GM23338 (cell line): ENCODE measurements around the gene PCDHA10.

ENCODE experiments used
- CREB1 ChIP-seq: fragments of 250-450 bp; sonication (Bioruptor Pico); IDR thresholded peaks from 2 replicates; pipeline ENCODE4 v1.5.0; 2020; ENCODE audit warnings: low read depth, mild to moderate bottlenecking, moderate library complexity
- CTCF ChIP-seq, 2 experiments: fragments of 200-600 bp in 1 of 2; sonication (generic) in 1 of 2; conservative IDR thresholded peaks; 2 replicates each; pipeline versions ENCODE4 v1.5.1 to v1.6.1; 2016 to 2017; ENCODE audit warnings: antibody characterized with exemption in 2 of 2, low read depth in 2 of 2, mild to moderate bottlenecking in 2 of 2, moderate library complexity in 1 of 2
- EZH2 ChIP-seq: fragments of 200-600 bp; sonication (generic); IDR thresholded peaks from one replicate; pipeline ENCODE4 v1.8.0; 2017; ENCODE audit warnings: antibody characterized with exemption, mild to moderate bottlenecking, low read depth; ENCODE audit not compliant: unreplicated experiment
- EZH2phosphoT487 ChIP-seq: fragments of 200-600 bp; sonication (generic); IDR thresholded peaks from one replicate; pipeline ENCODE4 v1.8.1; 2018; ENCODE audit warnings: antibody characterized with exemption; ENCODE audit not compliant: unreplicated experiment
- JUNB ChIP-seq: IDR thresholded peaks from one replicate; pipeline ENCODE4 v1.6.1; 2016; ENCODE audit warnings: antibody characterized with exemption; ENCODE audit not compliant: unreplicated experiment
- POLR2AphosphoS5 ChIP-seq: IDR thresholded peaks from 2 replicates; pipeline ENCODE4 v1.6.1; 2016; ENCODE audit warnings: antibody characterized with exemption, low read depth
- REST ChIP-seq: IDR thresholded peaks from one replicate; pipeline ENCODE4 v1.6.1; 2018; ENCODE audit warnings: antibody characterized with exemption; ENCODE audit not compliant: unreplicated experiment
- ZNF331 ChIP-seq: fragments of 250-450 bp; sonication (Bioruptor Pico); IDR thresholded peaks from 2 replicates; pipeline ENCODE4 v1.5.0; 2020; ENCODE audit warnings: low read depth, mild to moderate bottlenecking, moderate library complexity
- TF ChIP-seq, protein P1 (sequence below): IDR thresholded peaks from 2 replicates; pipeline ENCODE4 v1.6.1; 2016; ENCODE audit warnings: antibody characterized with exemption

DNA sequence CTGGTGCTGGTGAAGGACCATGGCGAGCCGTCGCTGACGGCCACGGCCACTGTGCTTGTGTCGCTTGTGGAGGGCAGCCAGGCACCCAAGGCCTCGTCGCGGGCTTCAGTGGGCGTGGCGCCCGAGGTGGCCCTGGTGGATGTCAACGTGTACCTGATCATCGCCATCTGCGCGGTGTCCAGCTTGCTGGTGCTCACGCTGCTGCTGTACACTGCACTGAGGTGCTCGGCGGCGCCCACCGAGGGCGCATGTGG, 2.2 kb downstream of the PCDHA10 start:
- TF ChIP-seq EZH2 (no peak), CTCF (conservative IDR thresholded peaks at IDR 0.05; ENCODE audit: low read depth in 2 of 2) (no peak), JUNB (no peak), CREB1 (CRISPR knock-in tag) (no peak), EZH2phosphoT487 (no peak), POLR2AphosphoS5 (no peak), REST (no peak), ZNF331 (CRISPR knock-in tag) (no peak)
- TF ChIP-seq, protein P1, sequence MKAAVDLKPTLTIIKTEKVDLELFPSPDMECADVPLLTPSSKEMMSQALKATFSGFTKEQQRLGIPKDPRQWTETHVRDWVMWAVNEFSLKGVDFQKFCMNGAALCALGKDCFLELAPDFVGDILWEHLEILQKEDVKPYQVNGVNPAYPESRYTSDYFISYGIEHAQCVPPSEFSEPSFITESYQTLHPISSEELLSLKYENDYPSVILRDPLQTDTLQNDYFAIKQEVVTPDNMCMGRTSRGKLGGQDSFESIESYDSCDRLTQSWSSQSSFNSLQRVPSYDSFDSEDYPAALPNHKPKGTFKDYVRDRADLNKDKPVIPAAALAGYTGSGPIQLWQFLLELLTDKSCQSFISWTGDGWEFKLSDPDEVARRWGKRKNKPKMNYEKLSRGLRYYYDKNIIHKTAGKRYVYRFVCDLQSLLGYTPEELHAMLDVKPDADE, result no peak
